H1 (cell line): ENCODE data around the gene NEK2. TPM values are rescaled to one million over a fixed set of nuclear protein-coding genes. Genes with fewer than 3 reads are reported as not detected.

Experiments
- CTCF ChIA-PET: fragments of 300-600 bp; sonication (Branson Sonifier 250); formaldehyde crosslinking; loops from one replicate; lab custom pipeline; 2021; ENCODE audit not compliant: partially characterized antibody; lab: Charles Lee
- POLR2A ChIA-PET: fragments of 300-600 bp; sonication (Branson Sonifier 250); formaldehyde crosslinking; loops from one replicate; lab custom pipeline; 2021; ENCODE audit warnings: inconsistent platforms; ENCODE audit not compliant: partially characterized antibody; lab: Charles Lee
- DNase-seq, 2 experiments: peaks; one replicate each; pipeline versions ENCODE4 v3.0.0 to v3.0.0-alpha.2; 2010 to 2022; ENCODE audit warnings: low spot score in 2 of 2, low read depth in 1 of 2, mixed read lengths in 1 of 2
- FAIRE-seq: peaks from 2 replicates; lab custom pipeline; 2011; peaks lifted over from hg19 to GRCh38; lab: Jason Lieb, UNC
- H2AFZ ChIP-seq: 2 replicates; pipeline ENCODE4 v1.8.1; 2012; ENCODE audit warnings: low read length, inconsistent platforms
- H2AK5ac ChIP-seq: 2 replicates; pipeline ENCODE4 v1.6.1; 2013; ENCODE audit warnings: low read depth, low read length
- H2BK120ac ChIP-seq: replicated peaks from 2 replicates; pipeline ENCODE3; 2013; ENCODE audit warnings: low read depth, low read length, inconsistent platforms
- H2BK12ac ChIP-seq: 2 replicates; pipeline ENCODE4 v1.6.1; 2013; ENCODE audit warnings: low read depth, low read length
- H2BK15ac ChIP-seq: 2 replicates; pipeline ENCODE4 v1.6.1; 2013; ENCODE audit warnings: low read length
- H2BK20ac ChIP-seq: 2 replicates; pipeline ENCODE4 v1.6.1; 2013; ENCODE audit warnings: low read length
- H2BK5ac ChIP-seq: 2 replicates; pipeline ENCODE4 v1.6.1; 2013; ENCODE audit warnings: low read depth, low read length
- H3K14ac ChIP-seq: 2 replicates; pipeline ENCODE4 v1.6.1; 2013; ENCODE audit warnings: inconsistent platforms; ENCODE audit not compliant: insufficient read length
- H3K18ac ChIP-seq: 2 replicates; pipeline ENCODE4 v1.6.1; 2013; ENCODE audit warnings: low read length; ENCODE audit errors: extremely low read depth
- H3K23ac ChIP-seq: 2 replicates; pipeline ENCODE4 v1.6.1; 2013; ENCODE audit warnings: inconsistent platforms; ENCODE audit not compliant: insufficient read length
- H3K23me2 ChIP-seq: 2 replicates; pipeline ENCODE4 v1.6.1; 2013; ENCODE audit warnings: low read depth, low read length
- H3K27ac ChIP-seq: 2 replicates; pipeline ENCODE4 v1.6.1; 2011; ENCODE audit warnings: low read depth, low read length, inconsistent platforms
- H3K27me3 ChIP-seq, 4 experiments: replicated peaks in 1 of 4; 1 replicate in 1 of 4; 2 replicates in 3 of 4; pipeline versions ENCODE4 v1.6.1 to v1.8.1; 2011 to 2013; ENCODE audit warnings: low read length in 3 of 4, mild to moderate bottlenecking in 3 of 4, inconsistent platforms in 2 of 4, mixed read lengths in 2 of 4, moderate library complexity in 1 of 4; ENCODE audit not compliant: control insufficient read depth in 3 of 4, insufficient read depth in 3 of 4; ENCODE audit errors: extremely low read depth in 1 of 4
- H3K36me3 ChIP-seq, 4 experiments: 2 replicates each; pipeline versions ENCODE4 v1.6.1 to v1.8.1; 2011 to 2013; ENCODE audit warnings: mild to moderate bottlenecking in 4 of 4, low read length in 3 of 4, moderate library complexity in 2 of 4, control low read depth in 1 of 4, inconsistent platforms in 1 of 4; ENCODE audit not compliant: insufficient read depth in 4 of 4, control insufficient read depth in 2 of 4
- H3K4ac ChIP-seq: replicated peaks from 2 replicates; pipeline ENCODE3; 2013; ENCODE audit warnings: low read length, low read depth, mixed read lengths, inconsistent platforms; ENCODE audit not compliant: insufficient read length
- H3K4me1 ChIP-seq, 4 experiments: replicated peaks in 1 of 4; 1 replicate in 1 of 4; 2 replicates in 3 of 4; pipeline versions ENCODE4 v1.6.1 to v1.8.1; 2011 to 2013; ENCODE audit warnings: low read length in 3 of 4, inconsistent platforms in 2 of 4, mixed read lengths in 1 of 4; ENCODE audit not compliant: insufficient read depth in 4 of 4, control insufficient read depth in 3 of 4
- H3K4me2 ChIP-seq, 2 experiments: 2 replicates each; pipeline versions ENCODE4 v1.6.1 to v1.8.1; 2011 to 2013; ENCODE audit warnings: low read depth in 2 of 2, low read length in 2 of 2, control low read depth in 1 of 2, inconsistent platforms in 1 of 2, mild to moderate bottlenecking in 1 of 2; ENCODE audit not compliant: insufficient read depth in 1 of 2
- H3K4me3 ChIP-seq, 4 experiments: fragments of 200-600, 300-600 bp in 1 of 4; sonication (generic), shearing (Covaris generic), sonication (Bioruptor Twin) in 1 of 4; 2 replicates each; pipeline versions ENCODE4 v1.5.1 to v1.8.1; 2011 to 2016; ENCODE audit warnings: low read length in 4 of 4, low read depth in 3 of 4, control low read depth in 2 of 4, inconsistent platforms in 2 of 4, mild to moderate bottlenecking in 2 of 4, mixed read lengths in 1 of 4, moderate library complexity in 1 of 4; ENCODE audit not compliant: insufficient read depth in 2 of 4; ENCODE audit errors: extremely low read depth in 1 of 4
- H3K56ac ChIP-seq: replicated peaks from 2 replicates; pipeline ENCODE3; 2013; ENCODE audit warnings: low read depth, mild to moderate bottlenecking, mixed read lengths, low read length, inconsistent platforms; ENCODE audit not compliant: insufficient read length
- H3K79me1 ChIP-seq: 2 replicates; pipeline ENCODE4 v1.6.1; 2013; ENCODE audit warnings: low read depth, low read length, control low read depth
- H3K79me2 ChIP-seq, 2 experiments: 2 replicates each; pipeline versions ENCODE4 v1.6.1 to v1.8.1; 2012 to 2013; ENCODE audit warnings: low read length in 2 of 2, mild to moderate bottlenecking in 2 of 2, inconsistent platforms in 1 of 2; ENCODE audit not compliant: insufficient read depth in 2 of 2, control insufficient read depth in 1 of 2
- H3K9ac ChIP-seq, 4 experiments: replicated peaks in 1 of 4; 1 replicate in 1 of 4; 2 replicates in 3 of 4; pipeline versions ENCODE4 v1.6.1 to v1.8.1; 2011 to 2013; ENCODE audit warnings: low read depth in 3 of 4, low read length in 3 of 4, control low read depth in 2 of 4, mild to moderate bottlenecking in 2 of 4, moderate library complexity in 2 of 4, inconsistent platforms in 1 of 4; ENCODE audit errors: extremely low read depth in 1 of 4
- H3K9me3 ChIP-seq, 2 experiments: 2 replicates each; pipeline versions ENCODE4 v1.6.1 to v1.8.1; 2012 to 2013; ENCODE audit warnings: mild to moderate bottlenecking in 2 of 2, moderate library complexity in 2 of 2, control low read depth in 1 of 2, inconsistent platforms in 1 of 2, low read depth in 1 of 2, low read length in 1 of 2, mixed read lengths in 1 of 2; ENCODE audit not compliant: insufficient read depth in 2 of 2
- H4K20me1 ChIP-seq, 2 experiments: replicated peaks in 1 of 2; 2 replicates each; pipeline versions ENCODE3 to v1.8.1; 2011 to 2013; ENCODE audit warnings: inconsistent platforms in 2 of 2, low read length in 2 of 2, mild to moderate bottlenecking in 1 of 2; ENCODE audit not compliant: insufficient read depth in 2 of 2, control insufficient read depth in 1 of 2
- H4K5ac ChIP-seq: 2 replicates; pipeline ENCODE4 v1.6.1; 2013; ENCODE audit warnings: low read length, low read depth, mixed read lengths, inconsistent platforms; ENCODE audit not compliant: insufficient read length
- H4K8ac ChIP-seq: 2 replicates; pipeline ENCODE4 v1.8.0; 2013; ENCODE audit warnings: mild to moderate bottlenecking, moderate library complexity, low read length, inconsistent platforms; ENCODE audit not compliant: insufficient read depth; ENCODE audit errors: extremely low read depth
- H4K91ac ChIP-seq: replicated peaks from 2 replicates; pipeline ENCODE3; 2013; ENCODE audit warnings: low read length, mixed read lengths, inconsistent platforms; ENCODE audit not compliant: insufficient read length
- CBX8 ChIP-seq: fragments of 300-800, 300-1000 bp; sonication (generic); IDR thresholded peaks from 2 replicates; pipeline ENCODE4 v1.7.1; 2016; ENCODE audit warnings: low read depth, low read length, borderline replicate concordance
- CHD2 ChIP-seq: IDR thresholded peaks from 2 replicates; pipeline ENCODE4 v1.6.1; 2012; ENCODE audit warnings: low read length, improper control_type of control experiment
- NRF1 ChIP-seq: IDR thresholded peaks from 2 replicates; pipeline ENCODE4 v1.6.1; 2011; ENCODE audit warnings: mild to moderate bottlenecking, low read depth, low read length, improper control_type of control experiment
- SRF ChIP-seq: IDR thresholded peaks from 2 replicates; pipeline ENCODE4 v1.6.1; 2011; ENCODE audit warnings: mild to moderate bottlenecking, low read depth, low read length, moderate library complexity
- WGBS, 2 experiments: shearing (Covaris generic) in 1 of 2; methylation state at CpG; one replicate each; pipeline versions ENCODE4 v1.1.6 to v1.1.7; 2013 to 2015; ENCODE audit warnings: low lambda C conversion rate in 2 of 2, mixed read lengths in 2 of 2, inconsistent platforms in 1 of 2, low coverage in 1 of 2, missing lambda C conversion rate in 1 of 2; ENCODE audit not compliant: insufficient replicate concordance in 2 of 2, insufficient coverage in 1 of 2, insufficient read length in 1 of 2; ENCODE audit errors: extremely low coverage in 1 of 2, missing lambda C conversion rate in 1 of 2; 5-methylcytosine and 5-hydroxymethylcytosine counted together
- polyA plus RNA-seq, 7 experiments: library from polyadenylated mRNA; depleted of rRNA in 3 of 7; stranded (reverse) in 5 of 7; unstranded in 2 of 7; fragments of >200 nt in 5 of 7; fragments of 200-250 nt in 2 of 7; gene quantifications; 1 replicate in 5 of 7; 2 replicates in 1 of 7; 4 replicates in 1 of 7; pipeline versions ENCODE4 v1.2.1 to v1.2.3, GENCODE V29; 2011 to 2013; ENCODE audit warnings: missing spikeins in 2 of 7, mixed read lengths in 2 of 7
- total RNA-seq: library from RNA; stranded (reverse); fragmentation: NEBNext Ultra II Directional; extraction: Animal tissue kit (Norgen Biotek cat#: 25700); gene quantifications from 2 replicates; pipeline ENCODE4 v1.2.1, GENCODE V29; 2021

NEK2 gene
- total and polyA plus RNA-seq, 2 of the 8 experiments (the other 6 are each of a cell fraction or from before 2014, with no cell fraction given), result 8.4 to 22.9 TPM

DNA sequence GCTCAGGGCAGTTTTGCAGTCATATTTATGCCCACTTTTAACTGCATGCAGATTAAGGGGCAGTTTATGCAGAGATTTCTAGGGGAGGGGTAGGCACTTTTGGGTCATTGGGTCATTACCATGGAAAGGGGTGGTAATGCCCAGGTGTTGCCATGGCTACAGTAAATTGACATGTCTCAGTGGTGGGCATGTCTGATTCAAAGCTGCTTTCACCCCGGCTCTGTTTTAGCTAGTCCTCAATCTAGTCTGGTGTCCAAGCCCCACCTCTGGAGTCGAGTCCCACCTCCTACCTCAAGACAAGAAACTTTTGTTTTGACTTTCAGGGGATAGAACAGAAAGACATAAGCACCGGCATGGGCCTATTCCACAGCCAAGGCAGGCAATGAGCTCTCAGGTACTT is 8.9 kb upstream of the NEK2 start:
- H3K4ac ChIP-seq, result no peak overlapping the region
- H3K27me3 ChIP-seq, result no peaks in the 10 kb centered on the region; a peak in 1 of 7 replicates
- no peaks in the 10 kb centered on the region for H3K9me3 ChIP-seq
- no peak overlapping the region for H3K27ac ChIP-seq
- no peak overlapping the region for H3K56ac ChIP-seq
- no peak overlapping the region for H2BK15ac ChIP-seq
- H4K91ac ChIP-seq, result no peak overlapping the region
- no peak overlapping the region for H2BK12ac ChIP-seq
- no peak overlapping the region for H3K18ac ChIP-seq
- no peak overlapping the region for H3K4me3 ChIP-seq
- DNase-seq, result no peak
- no peak overlapping the region for H4K5ac ChIP-seq
- FAIRE-seq, result no peak
- H3K14ac ChIP-seq, result no peak overlapping the region
- H4K8ac ChIP-seq, result no peak overlapping the region
- no peak overlapping the region for H2BK5ac ChIP-seq
- H2BK120ac ChIP-seq, result no peak overlapping the region
- no peaks in the 10 kb centered on the region for H3K36me3 ChIP-seq
- no peak overlapping the region for H3K23ac ChIP-seq
- H4K20me1 ChIP-seq, result no peaks in the 10 kb centered on the region
- H2AFZ ChIP-seq, result no peak overlapping the region
- POLR2A ChIA-PET, result interaction anchor here (0.6 to 1.3 kb wide), 2 partner anchors 8 to 351 kb away, joined by 3 to 4 read pairs; partner anchors contain the start of genes DTL and INTS7
- TF ChIP-seq SRF, result no peak
- no peak for TF ChIP-seq CBX8
- TF ChIP-seq CHD2, result no peak
- no peak for TF ChIP-seq NRF1
- no peaks in the 10 kb centered on the region for H3K4me1 ChIP-seq
- H3K4me2 ChIP-seq, result no peak overlapping the region
- WGBS, 2 experiments, result 96% methylated on average over 3 of the region's 3 CpGs; no CpG with 5 or more reads in 1 of the 2 experiments
- H3K79me2 ChIP-seq, result no peaks in the 10 kb centered on the region
- CTCF ChIA-PET, result interaction anchor here (0.6 to 9.2 kb wide), 12 partner anchors 12 to 632 kb away, joined by 3 to 65 read pairs (median 4); partner anchors contain the start of genes DTL and INTS7
- H3K9ac ChIP-seq, result no peak overlapping the region
- H2BK20ac ChIP-seq, result no peak overlapping the region
- no peak overlapping the region for H2AK5ac ChIP-seq
- H3K23me2 ChIP-seq, result no peaks in the 10 kb centered on the region
- H3K79me1 ChIP-seq, result no peaks in the 10 kb centered on the region
